NOMO-1 treated with dmso at 0.1 percent for 144 hours (cell line): ENCODE measurements around the gene FNDC3B.

Source experiments
- DNase-seq: peaks from one replicate; lab custom pipeline; 2025; ENCODE audit not compliant: unreplicated experiment; lab: John Stamatoyannopoulos, UW

FNDC3B gene

GRCh38 chr3:172184106-172184822, 144.9 kb downstream of the FNDC3B start:
- DNase-seq = no peak

DNA sequence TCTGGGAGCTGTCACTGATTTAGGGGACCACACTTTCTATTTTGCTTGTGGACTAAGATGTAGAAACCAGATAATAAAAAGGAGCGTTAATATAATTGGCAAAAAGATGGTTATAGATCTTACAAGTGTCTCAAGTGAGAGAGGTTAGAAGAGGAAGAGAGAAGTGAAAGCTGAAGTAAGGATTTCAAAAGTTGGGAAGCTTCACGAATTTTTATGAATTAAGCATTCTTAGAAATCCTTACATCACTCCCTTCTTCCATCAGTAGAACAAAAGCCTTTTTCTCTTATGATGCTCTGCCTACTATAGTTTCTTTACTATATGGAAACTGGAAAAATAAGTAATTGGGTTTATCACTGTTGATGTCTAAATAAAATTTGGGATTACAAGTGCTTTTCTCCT, 146.5 kb downstream of the FNDC3B start:
- no peak for DNase-seq

DNA sequence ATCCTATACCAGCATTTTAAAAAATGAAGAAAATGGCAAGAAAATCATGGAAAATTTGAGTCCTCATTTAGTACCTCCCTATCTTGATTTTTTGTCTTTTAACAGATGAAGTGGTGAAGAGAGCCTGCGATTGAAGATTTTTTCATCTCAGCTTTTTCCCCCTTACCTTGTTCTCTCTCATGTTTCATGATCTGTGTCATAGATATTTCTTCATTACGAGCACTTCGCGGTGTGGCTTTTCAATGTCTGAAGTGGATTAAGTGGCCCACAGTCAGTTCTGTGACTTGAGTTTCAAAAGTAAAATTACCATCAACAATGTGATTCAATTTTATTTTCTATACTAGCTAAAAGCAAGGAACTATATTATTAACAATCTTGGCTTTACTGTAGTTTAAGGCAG, 147.2 kb downstream of the FNDC3B start:
- DNase-seq = no peak

- DNase-seq = no peak
Observed at GRCh38 chr3:172187511-172187910, 148.1 kb downstream of the FNDC3B start.

GRCh38 chr3:172188511-172188910, 149.1 kb downstream of the FNDC3B start:
- DNase-seq = no peak

DNA sequence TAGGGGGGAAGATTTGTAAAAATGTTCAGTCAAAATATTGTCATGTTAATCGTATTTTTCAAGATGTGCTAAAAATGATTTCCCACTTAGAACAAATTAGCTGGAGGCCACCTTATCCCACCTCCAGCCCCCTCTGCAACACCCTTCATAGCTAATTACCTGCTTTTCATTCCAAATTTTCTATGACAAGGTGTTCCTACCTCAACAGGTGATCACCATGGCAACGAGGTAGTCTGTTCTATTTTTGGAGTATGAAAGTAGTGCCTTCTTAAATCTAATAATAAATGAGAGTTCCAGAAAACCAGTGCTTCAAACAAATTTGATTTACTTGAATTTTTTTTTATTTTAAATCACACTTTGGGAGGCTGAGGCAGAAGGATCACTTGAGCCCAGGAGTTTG, 149.8 kb downstream of the FNDC3B start:
- no peak for DNase-seq

DNA sequence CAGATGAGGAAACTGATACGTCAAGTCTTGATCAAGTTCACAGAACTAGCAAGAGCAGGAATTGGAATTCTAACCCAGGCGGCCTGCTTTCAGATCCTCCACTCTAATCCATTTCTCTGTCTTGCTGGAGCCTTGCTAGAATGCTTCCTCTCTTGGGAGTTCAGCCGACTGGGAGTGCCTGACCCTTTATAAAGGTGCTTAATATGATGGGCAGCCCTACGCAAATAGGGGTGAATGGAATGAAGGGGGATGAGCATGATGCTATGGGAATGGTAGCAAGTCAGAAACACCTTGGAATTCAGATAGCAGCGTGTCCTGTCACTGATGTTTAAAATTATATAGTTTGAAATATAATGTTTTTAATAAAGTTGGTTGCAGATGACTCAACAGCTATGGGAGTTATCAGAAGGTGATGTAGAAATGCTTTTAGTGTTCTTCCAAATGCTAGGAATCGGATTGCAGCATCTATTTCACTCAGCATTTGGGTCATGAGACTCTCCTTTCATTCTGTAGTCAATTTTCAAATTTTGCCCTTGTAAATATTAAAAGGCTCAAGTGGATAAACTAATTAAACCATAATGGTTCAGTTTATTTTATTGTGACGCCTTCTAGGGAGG, 150.7 kb downstream of the FNDC3B start:
- DNase-seq = no peak

GRCh38 chr3:172190980-172191379, 151.6 kb downstream of the FNDC3B start:
- no peak for DNase-seq

GRCh38 chr3:172191629-172192028, 152.3 kb downstream of the FNDC3B start:
- DNase-seq = no peak

DNA sequence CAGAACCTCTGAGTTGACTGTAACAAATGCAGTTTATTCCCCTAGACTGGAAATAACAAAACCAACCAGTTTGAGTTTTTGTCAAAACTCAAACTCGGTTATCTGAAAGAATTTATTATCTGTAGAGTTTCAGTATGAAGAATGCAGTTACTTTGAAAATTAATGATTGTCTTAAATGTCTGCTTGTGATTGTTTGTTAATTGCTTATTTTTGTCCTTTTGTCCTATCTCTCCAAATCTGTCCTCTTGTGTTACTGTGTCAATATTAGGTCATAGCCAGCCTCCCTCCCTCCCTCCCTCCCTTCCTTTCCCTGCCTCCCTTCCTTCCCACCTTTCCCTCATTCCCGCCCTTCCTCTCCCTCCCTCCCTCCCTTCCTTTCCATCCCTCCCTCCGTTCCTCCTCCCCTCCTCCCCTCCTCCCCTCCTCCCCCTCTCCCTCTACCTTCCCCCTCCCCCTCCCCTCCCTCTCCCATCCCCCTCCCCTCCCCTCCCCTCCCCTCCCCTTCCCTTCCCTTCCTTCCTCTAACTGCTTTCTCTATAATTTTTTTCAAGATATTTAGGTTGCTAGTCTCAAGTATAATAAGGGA, 153.5 kb downstream of the FNDC3B start:
- no peak for DNase-seq

- no peak for DNase-seq
Observed at GRCh38 chr3:172193436-172193835, 154.1 kb downstream of the FNDC3B start.

DNA sequence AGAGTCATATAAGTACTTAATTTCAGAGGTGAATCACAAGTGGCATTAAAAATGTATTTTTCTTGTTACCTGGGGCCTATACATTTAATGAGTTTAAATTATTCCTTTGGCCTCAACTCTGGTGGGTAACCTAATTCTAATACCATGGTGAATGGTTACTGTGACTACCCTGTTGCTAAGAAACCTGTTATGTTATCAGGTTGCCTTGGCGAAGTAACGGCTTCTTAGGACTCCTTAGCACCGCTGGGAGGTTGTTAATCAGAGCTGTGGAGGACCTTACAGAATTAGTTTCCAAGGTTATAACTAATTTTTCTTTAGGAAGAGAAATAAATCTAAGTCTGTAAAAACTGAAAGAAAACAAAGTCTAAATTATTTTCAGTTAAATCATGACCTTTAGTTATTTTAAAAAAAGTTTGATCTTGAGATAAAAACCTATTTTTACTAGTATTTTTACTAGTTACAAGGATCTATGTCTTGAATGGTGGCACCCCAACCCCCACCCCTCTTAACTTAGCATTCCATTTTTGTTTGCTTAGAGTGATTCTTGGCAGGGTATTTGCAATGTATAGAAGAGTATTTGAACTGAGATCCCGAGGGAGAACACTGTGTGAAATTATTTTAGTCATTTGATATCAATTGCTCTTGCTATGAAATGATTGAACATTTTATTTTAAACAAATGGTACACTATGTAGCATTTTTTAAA, 155.5 kb downstream of the FNDC3B start:
- DNase-seq = no peak

DNA sequence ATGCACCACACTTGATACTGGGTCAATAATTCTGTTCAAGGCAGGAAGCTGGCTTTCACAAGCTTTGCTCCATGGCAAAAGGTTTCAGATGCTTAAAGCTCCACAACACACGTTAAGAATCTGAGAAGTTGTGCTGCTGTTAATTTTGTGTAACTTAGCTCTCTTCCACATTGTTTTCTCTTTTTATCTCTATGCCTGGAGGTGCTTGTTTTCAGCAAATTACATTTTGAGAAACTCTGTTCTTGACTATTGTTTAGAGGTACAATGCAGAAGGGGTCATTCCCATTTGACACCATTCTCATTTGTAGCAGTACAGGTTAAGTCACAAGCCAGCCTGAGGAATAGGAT, 156.0 kb downstream of the FNDC3B start:
- no peak for DNase-seq

GRCh38 chr3:172197344-172197743, 158.0 kb downstream of the FNDC3B start:
- DNase-seq = no peak

DNA sequence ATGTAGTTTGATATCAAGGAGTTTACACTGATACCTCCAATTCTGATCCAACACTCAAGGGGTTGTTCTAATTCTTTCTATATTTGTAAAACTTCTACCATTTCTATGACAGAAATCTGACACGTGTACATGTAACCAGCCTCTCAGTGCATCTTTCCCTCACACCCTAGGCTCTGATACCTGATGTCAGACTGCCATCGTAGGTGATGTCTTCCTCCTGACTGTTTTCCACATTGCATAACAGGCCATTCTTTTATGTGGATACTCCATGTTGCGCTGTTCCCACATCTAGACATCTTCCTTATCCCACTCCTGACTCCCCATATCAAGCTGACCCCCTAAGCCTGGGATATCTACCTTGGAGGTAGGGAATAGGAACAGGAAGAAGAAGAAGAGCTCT, 159.1 kb downstream of the FNDC3B start:
- DNase-seq = no peak

DNA sequence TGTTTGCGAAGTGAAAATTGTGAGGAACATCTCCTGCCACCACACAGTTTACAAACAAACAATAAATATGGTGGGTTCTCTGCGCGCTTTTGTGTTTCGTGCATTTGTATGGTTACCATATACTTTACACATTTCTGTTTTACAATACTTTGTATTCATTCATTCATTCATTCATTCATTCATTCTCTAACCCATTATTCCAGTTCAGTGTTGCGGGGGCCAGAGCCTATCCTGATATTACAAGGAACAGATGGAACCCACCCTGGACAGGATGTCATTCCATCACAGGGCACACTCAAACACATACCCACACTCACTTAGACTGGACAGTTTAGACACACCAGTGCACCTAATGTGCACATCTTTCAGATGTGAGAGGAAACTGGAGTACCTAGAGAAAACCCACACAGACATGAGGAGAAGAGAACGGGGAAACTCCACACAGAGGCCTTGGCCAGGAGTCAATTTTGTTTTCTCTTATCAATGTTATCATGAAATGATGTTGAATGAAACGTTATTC, 160.5 kb downstream of the FNDC3B start:
- DNase-seq = no peak

- DNase-seq = no peak
Observed at GRCh38 chr3:172201136-172201869, 161.9 kb downstream of the FNDC3B start.

- peak; percentile 26 for DNase-seq
Observed at GRCh38 chr3:172201870-172202236, 162.5 kb downstream of the FNDC3B start.

- no peak for DNase-seq
Observed at GRCh38 chr3:172202797-172203196, 163.4 kb downstream of the FNDC3B start.

DNA sequence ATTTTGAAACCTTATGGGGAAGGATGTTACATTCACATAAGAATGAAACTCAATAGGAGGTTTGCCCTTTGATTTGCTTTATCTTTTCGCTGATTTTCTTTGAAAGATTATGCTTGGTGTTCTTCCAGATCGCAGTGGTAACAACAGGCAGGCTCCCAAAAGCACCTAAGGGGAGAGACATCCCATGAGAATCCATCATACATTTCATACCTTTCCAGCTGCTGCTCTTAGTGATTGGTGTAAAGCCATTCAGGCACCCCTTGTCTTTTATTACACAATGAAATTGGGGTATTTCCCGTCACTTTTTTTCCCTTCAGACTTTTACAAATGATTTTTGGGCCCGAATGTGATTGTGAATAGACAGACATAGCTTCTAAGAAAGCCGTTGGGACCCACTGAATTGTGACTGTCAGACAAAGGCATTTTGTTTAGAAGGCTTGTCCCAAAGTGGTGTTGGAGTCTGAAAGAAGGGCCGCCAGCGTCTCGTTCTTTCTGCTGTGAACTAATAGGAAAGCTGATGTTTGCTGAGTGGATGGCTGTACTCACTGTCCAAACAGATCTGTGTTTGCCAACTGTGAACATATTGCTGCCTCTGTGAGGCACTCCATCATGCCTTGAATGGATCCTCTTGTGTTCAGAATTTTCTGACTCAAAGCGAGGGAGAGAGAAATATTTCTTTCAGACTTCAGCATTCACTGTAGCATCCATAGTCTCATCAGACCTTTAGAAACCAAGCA, 164.3 kb downstream of the FNDC3B start:
- no peak for DNase-seq

DNA sequence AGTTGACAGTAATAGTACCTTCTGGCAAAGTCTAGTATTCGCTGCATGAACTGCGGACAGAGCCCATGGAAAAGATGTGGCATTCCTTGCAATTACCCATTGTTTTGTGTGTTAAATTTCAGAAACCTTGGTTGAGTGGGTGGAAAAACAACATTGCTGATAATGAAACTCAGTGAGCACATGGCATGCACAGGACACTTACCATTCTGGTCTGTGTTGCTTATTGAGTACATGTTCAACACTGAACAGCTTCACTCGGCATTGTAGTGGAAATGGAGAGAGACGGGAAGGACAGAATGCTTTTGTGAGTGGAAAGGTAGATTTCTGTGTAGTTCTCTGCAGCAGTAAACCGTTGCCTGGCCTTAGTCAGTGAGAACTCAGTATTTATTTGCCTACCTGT, 165.3 kb downstream of the FNDC3B start:
- no peak for DNase-seq
